ENCODE measurements around the gene GLRB.

Gene GLRB

GRCh38 chr4:157043131-157043530 is 32.8 kb upstream of the GLRB start:
- Histone ChIP-seq H3K4me2 (ENCODE audit: low read depth, low read length) (no peak overlapping the region), H3K9me2 (replicated peaks; ENCODE audit: insufficient read depth, low read length) (no peaks in the 10 kb centered on the region), H3K27ac (ENCODE audit: low read length) (no peak overlapping the region), H4K20me1 (ENCODE audit: insufficient read depth, low read length) (no peaks in the 10 kb centered on the region), H3K9ac (ENCODE audit: low read length) (no peak overlapping the region), H2AFZ (ENCODE audit: low read length) (no peak overlapping the region), H3K9me3 (replicated peaks; ENCODE audit: insufficient read depth, low read length) (no peaks in the 10 kb centered on the region), H3K4me3 (ENCODE audit: low read length) (no peak overlapping the region), H3F3A (ENCODE audit: insufficient read depth, low read length) (no peaks in the 10 kb centered on the region), H3K27me3 (replicated peaks; ENCODE audit: insufficient read depth, low read length) (no peaks in the 10 kb centered on the region), H3K79me2 (ENCODE audit: low read length) (no peaks in the 10 kb centered on the region), H3K4me1 (ENCODE audit: low read length) (no peaks in the 10 kb centered on the region), H3K36me3 (replicated peaks; ENCODE audit: insufficient read depth, low read length) (no peaks in the 10 kb centered on the region)
- DNase-seq, result peak; percentile 7
- no peak; the same call in 1 of the 2 replicates for TF ChIP-seq CTCF (IDR thresholded peaks at IDR 0.05; ENCODE audit: low read length)
- TF ChIP-seq EZH2phosphoT487 (IDR thresholded peaks at IDR 0.05; ENCODE audit: low read length), result no peak
- no peak for TF ChIP-seq EZH2 (optimal IDR thresholded peaks at IDR 0.05; ENCODE audit: low read depth, low read length)

GRCh38 chr4:157045507-157046127 is 30.3 kb upstream of the GLRB start:
- H3K4me2 ChIP-seq (ENCODE audit: low read depth, low read length), result no peak overlapping the region
- no peak overlapping the region for H3K9ac ChIP-seq (ENCODE audit: low read length)
- H3K27ac ChIP-seq (ENCODE audit: low read length), result no peak overlapping the region
- DNase-seq, result peak; percentile 52
- H3K9me3 ChIP-seq (replicated peaks; ENCODE audit: insufficient read depth, low read length), result no peaks in the 10 kb centered on the region
- no peaks in the 10 kb centered on the region for H3K36me3 ChIP-seq (replicated peaks; ENCODE audit: insufficient read depth, low read length)
- no peaks in the 10 kb centered on the region for H3K79me2 ChIP-seq (ENCODE audit: low read length)
- no peak overlapping the region for H3K4me3 ChIP-seq (ENCODE audit: low read length)
- no peaks in the 10 kb centered on the region for H3F3A ChIP-seq (ENCODE audit: insufficient read depth, low read length)
- H3K9me2 ChIP-seq (replicated peaks; ENCODE audit: insufficient read depth, low read length), result no peaks in the 10 kb centered on the region
- no peaks in the 10 kb centered on the region for H3K4me1 ChIP-seq (ENCODE audit: low read length)
- H4K20me1 ChIP-seq (ENCODE audit: insufficient read depth, low read length), result no peaks in the 10 kb centered on the region
- peak; percentile 72 for TF ChIP-seq CTCF (IDR thresholded peaks at IDR 0.05; ENCODE audit: low read length)
- no peak for TF ChIP-seq EZH2phosphoT487 (IDR thresholded peaks at IDR 0.05; ENCODE audit: low read length)
- no peak for TF ChIP-seq EZH2 (optimal IDR thresholded peaks at IDR 0.05; ENCODE audit: low read depth, low read length)
- H3K27me3 ChIP-seq (replicated peaks; ENCODE audit: insufficient read depth, low read length), result no peaks in the 10 kb centered on the region
- no peak overlapping the region for H2AFZ ChIP-seq (ENCODE audit: low read length)

- no peak overlapping the region for H3K4me2 ChIP-seq (ENCODE audit: low read depth, low read length)
These were observed 27.7 kb upstream of the GLRB start for GRCh38 chr4:157048248-157048647.

More at GRCh38 chr4:157048248-157048647, 27.7 kb upstream of the GLRB start:
- Histone ChIP-seq H3F3A (ENCODE audit: insufficient read depth, low read length) (no peaks in the 10 kb centered on the region), H3K9ac (ENCODE audit: low read length) (no peak overlapping the region), H3K9me3 (replicated peaks; ENCODE audit: insufficient read depth, low read length) (no peaks in the 10 kb centered on the region), H3K4me3 (ENCODE audit: low read length) (no peak overlapping the region), H3K9me2 (replicated peaks; ENCODE audit: insufficient read depth, low read length) (no peaks in the 10 kb centered on the region), H3K4me1 (ENCODE audit: low read length) (no peaks in the 10 kb centered on the region), H3K36me3 (replicated peaks; ENCODE audit: insufficient read depth, low read length) (no peaks in the 10 kb centered on the region), H2AFZ (ENCODE audit: low read length) (no peak overlapping the region), H3K27me3 (replicated peaks; ENCODE audit: insufficient read depth, low read length) (no peaks in the 10 kb centered on the region), H3K27ac (ENCODE audit: low read length) (no peak overlapping the region), H3K79me2 (ENCODE audit: low read length) (no peaks in the 10 kb centered on the region), H4K20me1 (ENCODE audit: insufficient read depth, low read length) (no peaks in the 10 kb centered on the region)
- TF ChIP-seq EZH2phosphoT487 (IDR thresholded peaks at IDR 0.05; ENCODE audit: low read length) (no peak), CTCF (IDR thresholded peaks at IDR 0.05; ENCODE audit: low read length) (no peak), EZH2 (optimal IDR thresholded peaks at IDR 0.05; ENCODE audit: low read depth, low read length) (no peak)
- no peak for DNase-seq
